Airway epithelial cell (primary cell): ENCODE results near the gene LENEP. TPM values are rescaled to one million over a fixed set of nuclear protein-coding genes. Genes with fewer than 3 reads are reported as not detected.

Experiments used
- total RNA-seq: library from RNA; depleted of rRNA; stranded (reverse); fragments of >200 nt; gene quantifications from 2 replicates; pipeline ENCODE4 v1.2.3, GENCODE V29; 2015

Gene LENEP, protein sequence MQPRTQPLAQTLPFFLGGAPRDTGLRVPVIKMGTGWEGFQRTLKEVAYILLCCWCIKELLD
- 0.92 TPM in 1 of 2 replicates, not detected in the other for total RNA-seq

DNA sequence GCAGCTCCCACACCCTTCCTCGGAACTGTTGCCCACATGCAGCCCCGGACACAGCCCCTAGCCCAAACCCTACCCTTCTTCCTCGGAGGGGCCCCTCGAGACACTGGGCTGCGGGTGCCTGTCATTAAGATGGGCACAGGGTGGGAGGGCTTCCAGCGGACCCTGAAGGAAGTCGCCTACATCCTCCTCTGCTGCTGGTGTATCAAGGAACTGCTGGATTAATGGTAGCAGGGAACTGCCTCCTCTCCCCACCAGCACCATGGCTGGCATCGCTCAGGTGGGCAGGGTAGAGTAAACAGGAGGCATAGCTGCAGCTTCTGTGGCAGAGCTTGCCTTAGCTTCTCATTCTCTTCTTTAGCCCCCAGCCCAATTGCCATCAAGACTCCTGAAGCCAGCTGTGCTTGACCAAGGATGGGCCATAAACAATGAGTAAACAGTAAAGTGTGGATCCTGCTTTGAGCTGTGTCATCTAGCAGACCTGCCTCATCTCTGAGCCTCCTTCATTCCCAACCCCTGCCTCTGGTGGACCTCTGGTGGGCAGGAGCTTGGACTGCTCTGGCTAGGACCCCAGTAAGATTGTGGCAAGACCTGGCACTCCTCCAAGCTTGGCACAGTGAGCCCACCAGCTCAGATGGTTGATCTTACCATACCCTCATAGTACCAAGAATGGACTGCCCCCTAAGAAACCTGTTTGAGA is at the start of gene LENEP:
Gene LENEP (plus strand): TSS at position 15 of the 697 bp plus-strand sequence. CDS start 22 bp downstream, at position 37.

DNA sequence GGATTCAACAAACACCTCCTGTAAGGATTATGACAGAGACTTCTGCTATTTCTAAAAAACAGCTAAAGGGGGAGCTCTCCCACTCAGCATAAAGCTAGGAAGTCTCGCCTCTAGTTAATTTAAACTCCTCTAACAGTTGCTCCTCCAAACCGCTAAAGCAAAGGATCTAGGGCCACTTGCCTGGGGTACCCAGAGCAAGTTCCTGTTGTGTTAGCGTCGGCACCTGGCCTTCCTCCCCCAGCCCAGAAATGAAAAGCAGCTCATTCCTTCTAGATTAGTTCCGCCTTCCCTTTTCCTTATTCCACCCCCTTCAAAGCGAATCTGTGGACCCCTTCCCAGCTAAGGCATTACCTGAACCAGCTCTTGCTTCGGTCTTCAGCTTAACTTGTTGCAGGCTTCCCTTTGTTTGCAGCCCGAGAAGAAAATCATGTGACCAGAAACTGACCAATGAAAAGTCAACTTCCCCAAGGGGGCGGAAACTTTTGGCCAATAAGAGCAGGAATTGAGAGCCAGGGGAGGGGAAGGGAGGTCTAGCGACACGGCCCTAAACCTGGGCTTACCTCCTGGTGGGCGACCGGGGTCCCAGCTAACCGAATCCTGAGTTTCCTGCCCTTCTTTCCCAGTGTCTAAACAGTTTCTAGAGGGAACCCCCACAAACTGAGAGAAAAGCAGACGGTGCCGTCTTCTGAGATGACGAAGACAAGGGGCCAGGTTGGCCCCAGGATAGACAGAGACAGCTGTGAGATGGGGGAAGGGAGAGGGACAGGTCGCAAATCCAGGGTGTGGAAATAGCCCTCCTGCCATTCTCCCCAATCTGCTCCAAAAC is 37.5 kb upstream of the LENEP start, which contains the start of gene PBXIP1:
Gene PBXIP1 (minus strand): TSS at position 382 of the 826 bp plus-strand sequence. CDS start 2,378 bp downstream, outside the sequence.

DNA sequence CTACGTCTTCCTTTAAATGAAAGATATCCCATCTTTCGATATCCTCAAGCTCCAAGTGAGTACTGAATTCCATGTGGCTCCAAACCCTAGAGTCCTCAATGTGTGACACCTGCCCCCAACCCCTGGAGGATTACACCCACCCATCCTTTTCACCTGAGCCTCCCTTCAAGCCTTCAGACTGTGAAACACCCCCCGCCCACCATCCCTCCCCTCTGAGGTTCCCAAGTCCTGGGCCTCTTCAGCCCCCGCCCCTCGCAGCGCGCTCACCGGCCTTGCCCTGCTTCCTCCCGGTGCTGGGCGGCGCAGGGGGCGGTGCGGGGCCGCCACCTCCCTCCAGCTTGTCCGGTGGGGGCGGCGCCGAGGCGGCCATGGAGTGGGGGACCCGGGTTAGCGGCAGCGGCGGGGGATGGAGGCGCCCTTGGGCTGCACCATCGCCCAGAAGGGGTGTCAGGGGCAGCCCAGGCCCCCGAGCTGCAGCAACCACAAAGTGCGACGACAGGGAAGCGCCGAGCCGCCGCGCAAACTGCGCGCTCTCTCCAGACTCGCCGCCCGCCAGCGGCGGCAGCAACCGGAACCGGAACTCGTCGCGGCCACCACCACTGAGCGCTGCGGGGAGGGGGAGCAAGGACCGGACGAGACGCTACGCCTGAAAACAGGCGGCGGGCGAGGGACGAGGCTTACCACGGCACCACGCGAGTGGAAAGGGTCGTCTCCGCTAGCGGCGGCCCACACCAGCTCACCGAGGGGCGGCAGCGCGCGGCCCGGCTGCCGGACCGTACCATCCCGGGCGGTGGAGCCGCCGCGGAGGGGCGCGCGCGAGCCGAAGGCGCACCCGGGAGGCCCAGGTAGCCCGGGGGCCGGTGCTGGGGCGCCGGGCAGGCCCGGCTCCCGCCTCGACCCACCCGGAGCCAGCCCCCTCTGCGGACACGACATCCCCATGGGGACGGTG is 31.9 kb upstream of the LENEP start, which contains the start of gene PYGO2:
Gene PYGO2 (minus strand): TSS at position 576 of the 949 bp plus-strand sequence. CDS start 206 bp downstream, at position 370.

DNA sequence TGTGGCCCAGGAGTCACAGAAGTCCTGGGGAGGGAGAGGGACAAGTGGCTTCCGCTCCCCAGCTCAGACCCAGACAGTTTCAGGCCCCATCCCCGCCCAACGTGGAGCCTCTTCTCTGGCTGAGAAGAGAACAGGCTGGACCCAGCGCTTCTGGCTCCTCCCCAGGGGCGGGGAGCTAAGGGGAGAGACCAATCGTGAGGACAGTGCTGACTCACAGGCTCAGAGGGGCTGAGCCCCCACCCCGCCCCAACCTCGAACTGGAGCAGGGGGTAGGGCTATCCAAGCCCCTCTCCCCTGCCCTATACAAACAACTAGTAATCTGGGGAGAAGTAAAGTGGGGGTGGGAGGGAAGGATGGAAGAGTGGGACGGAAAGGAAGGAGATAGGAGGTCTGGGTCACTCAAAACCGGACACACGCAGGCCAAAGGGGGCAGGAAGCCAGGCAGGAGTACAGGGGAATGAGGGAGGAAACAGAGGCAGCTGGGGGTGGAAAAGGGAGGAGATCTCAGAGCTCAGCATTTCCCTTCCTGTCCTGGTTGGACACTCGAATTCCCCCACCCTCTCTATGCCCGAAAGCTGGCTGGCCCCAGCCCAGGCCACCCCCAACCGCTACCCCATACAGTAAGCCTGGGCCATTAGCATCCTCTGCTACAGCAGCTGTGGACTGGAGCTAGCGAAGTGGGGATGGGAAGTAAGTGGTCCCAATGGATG is 22.6 kb upstream of the LENEP start, which contains the start of gene SHC1:
Gene SHC1 (minus strand): TSS at position 117 of the 710 bp plus-strand sequence. CDS start 221 bp downstream, outside the sequence.

DNA sequence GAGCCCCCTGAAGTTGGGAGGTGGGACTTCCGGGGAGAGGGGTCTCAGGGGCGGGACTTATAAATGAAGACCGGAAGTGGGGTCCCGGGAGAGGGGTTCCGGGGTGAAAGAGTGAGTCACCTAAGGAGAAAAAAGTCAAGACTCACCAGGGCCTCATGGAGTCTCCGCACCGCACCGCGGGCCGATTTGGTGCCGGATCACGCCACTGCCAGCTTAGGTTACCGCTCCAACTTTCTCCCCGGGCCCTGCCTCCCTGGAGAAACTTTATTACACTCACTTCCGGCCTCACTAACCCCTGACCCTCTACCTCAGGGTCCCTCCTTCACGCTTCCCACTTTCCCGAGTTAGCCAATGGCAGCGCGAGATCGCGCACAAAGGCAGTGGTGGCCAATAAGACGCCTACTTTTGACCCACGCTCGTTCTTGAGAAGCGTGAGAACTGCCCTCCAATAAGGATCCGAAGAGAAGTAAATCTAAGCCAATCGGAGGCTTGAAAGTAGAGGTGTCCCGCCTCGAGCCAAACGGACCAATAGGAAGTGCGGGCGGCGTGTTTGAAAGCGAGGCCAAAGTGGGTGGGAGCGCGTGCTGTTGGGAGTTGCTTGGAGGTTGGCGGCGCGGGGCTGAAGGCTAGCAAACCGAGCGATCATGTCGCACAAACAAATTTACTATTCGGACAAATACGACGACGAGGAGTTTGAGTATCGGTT is 19.1 kb upstream of the LENEP start, which contains the start of gene CKS1B:
Gene CKS1B (plus strand): TSS at position 580 of the 706 bp plus-strand sequence. CDS start 65 bp downstream, at position 645.

DNA sequence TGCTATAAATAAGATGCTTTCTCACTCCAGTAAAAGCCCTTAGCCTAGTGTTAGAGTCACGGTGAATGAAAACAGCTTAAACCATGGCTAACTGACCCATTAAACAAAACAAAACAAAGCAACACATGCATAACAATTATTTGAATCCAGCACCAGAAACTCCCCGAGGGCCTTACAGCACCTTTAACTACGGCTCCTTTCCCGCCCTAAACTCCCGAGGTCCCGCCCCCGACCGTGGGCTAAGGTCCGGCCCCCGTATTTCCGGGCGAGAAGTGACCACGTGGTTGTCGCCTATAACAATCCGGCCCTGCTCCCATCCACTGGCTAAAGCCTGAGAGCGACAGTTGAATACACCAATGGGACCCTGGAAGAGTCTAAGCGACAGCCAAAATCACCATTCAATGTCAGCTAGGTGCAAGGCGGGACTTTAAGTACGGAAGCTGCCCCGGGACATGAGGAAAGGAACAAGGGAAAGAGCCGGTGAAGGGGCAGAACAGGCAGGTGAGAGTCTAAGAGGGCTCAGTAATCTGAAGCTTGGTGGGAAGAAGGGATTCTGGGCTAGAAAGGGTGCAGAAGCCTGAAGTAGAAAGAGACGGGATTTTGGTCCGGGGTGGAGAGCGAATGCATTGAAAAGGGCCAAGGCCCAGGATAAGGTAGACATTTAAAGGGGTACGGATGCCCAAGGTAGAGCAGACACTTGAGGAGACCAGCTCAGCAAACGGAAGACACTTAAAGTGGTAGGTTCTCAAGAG is 10.3 kb upstream of the LENEP start, which contains the start of gene FLAD1:
Gene FLAD1 (plus strand): TSS at position 448 of the 752 bp plus-strand sequence. CDS start 351 bp downstream, outside the sequence.

DNA sequence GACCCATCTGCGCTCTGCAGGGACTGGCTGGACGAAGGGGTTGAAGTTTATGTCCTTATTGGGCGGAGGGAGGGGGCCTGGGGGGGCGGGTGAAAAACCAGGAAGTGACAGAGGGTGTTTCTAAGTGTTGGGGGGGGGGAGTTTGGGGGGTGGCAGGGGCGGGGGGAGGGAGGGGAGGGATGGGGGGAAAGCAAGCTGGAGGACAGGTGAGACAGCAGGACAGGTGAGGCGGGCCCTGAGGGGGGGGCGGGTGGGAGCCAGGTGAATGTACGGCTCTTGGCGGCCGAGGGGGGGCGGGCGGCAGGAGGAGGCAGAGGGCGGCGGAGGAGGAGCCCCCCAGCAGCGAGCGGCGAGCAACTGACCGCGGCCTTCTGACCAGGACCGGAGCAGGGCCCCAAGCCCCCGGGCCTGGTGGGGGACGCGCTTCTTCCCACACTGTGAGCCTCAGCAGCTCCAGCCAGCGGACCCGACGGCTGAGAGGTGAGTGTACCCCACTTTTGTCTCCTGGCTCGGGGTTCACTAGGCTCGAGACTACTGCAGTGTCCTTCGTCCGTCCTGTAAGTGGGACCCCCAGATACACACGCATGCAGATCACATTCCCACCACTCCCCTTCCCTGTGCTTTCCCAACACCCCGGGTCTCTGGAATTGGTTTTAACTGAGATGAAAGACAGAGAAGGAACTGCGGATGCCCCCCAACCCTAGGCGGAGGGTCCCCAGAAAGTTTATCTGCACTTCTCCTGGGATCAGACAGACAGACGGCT is 9.3 kb downstream of the LENEP start, which contains the start of gene ZBTB7B:
Gene ZBTB7B (plus strand): TSS at position 339 of the 763 bp plus-strand sequence. CDS start 11,859 bp downstream, outside the sequence.

DNA sequence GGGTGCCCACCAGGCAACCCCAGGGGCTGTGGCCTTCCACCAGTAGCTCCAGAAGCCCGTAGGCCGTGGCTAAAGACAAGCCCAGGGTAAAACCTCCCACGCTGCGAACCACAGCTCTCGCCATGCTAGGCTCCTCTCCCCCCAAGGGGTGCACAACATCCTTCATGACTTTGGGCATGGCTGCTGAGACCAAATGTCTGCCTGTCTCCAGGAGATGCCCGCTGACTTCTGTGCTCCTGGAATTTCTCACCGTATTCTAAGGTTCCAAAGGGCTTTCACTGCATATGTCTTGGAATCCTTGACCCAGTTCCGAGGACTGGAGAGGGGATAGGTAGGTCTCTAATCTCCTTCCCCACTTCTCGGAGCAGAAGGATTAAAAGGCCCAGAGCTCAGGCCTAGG is 40.1 kb downstream of the LENEP start, which contains the start of the genes DCST1 and DCST2:
Gene DCST1 (plus strand): TSS at position 301 of the 400 bp plus-strand sequence. CDS start 213 bp downstream, outside the sequence.
Gene DCST2 (minus strand): TSS at position 258 of the 400 bp plus-strand sequence. CDS start 80 bp downstream, at position 178.

Other genes with a start within 250 kb of the LENEP start
- 0.07 TPM in 1 of 2 replicates, not detected in the other for gene KCNN3, start 123.3 kb upstream of the LENEP start, total RNA-seq
- gene PMVK, start 56.9 kb upstream of the LENEP start, total RNA-seq: 13.7 and 14.2 TPM in 2 replicates
- gene PBXIP1, start 37.5 kb upstream of the LENEP start, total RNA-seq: 27.4 and 28.8 TPM in 2 replicates
- gene PYGO2, start 31.8 kb upstream of the LENEP start, total RNA-seq: 15.3 and 24.6 TPM in 2 replicates
- gene SHC1, start 22.8 kb upstream of the LENEP start, total RNA-seq: 256 and 325 TPM in 2 replicates
- 208 and 242 TPM in 2 replicates for gene CKS1B, start 18.9 kb upstream of the LENEP start, total RNA-seq
- gene FLAD1, start 10.2 kb upstream of the LENEP start, total RNA-seq: 32.0 and 42.0 TPM in 2 replicates
- 67.2 and 89.0 TPM in 2 replicates for gene ZBTB7B, start 9.2 kb downstream of the LENEP start, total RNA-seq
- 0.07 TPM in 1 of 2 replicates, not detected in the other for gene DCST2, start 40.2 kb downstream of the LENEP start, total RNA-seq
- not detected in 2 replicates for gene DCST1, start 40.2 kb downstream of the LENEP start, total RNA-seq
- gene ADAM15, start 57.7 kb downstream of the LENEP start, total RNA-seq: 296 and 381 TPM in 2 replicates
- 25.0 and 26.7 TPM in 2 replicates for gene EFNA4, start 70.2 kb downstream of the LENEP start, total RNA-seq
- gene EFNA3, start 85.3 kb downstream of the LENEP start, total RNA-seq: 20.9 and 33.1 TPM in 2 replicates
- 26.1 and 41.9 TPM in 2 replicates for gene EFNA1, start 134.3 kb downstream of the LENEP start, total RNA-seq
- gene SLC50A1, start 142.3 kb downstream of the LENEP start, total RNA-seq: 46.4 and 54.8 TPM in 2 replicates
- gene DPM3, start 146.9 kb downstream of the LENEP start, total RNA-seq: 32.6 and 44.4 TPM in 2 replicates
- 88.1 and 130 TPM in 2 replicates for gene KRTCAP2, start 179.7 kb downstream of the LENEP start, total RNA-seq
- gene TRIM46, start 180.3 kb downstream of the LENEP start, total RNA-seq: 1.8 and 3.0 TPM in 2 replicates
- gene THBS3, start 214.3 kb downstream of the LENEP start, total RNA-seq: 4.8 and 8.2 TPM in 2 replicates
- gene MTX1, start 215.1 kb downstream of the LENEP start, total RNA-seq: 72.9 and 101 TPM in 2 replicates